Measurements from ENCODE around the gene KCNJ18.
"Not testable (repeated sequence)": the region's sequence is repeated elsewhere in the genome, so short reads cannot be mapped to it uniquely, and the experiment has no call there.

Gene KCNJ18

DNA sequence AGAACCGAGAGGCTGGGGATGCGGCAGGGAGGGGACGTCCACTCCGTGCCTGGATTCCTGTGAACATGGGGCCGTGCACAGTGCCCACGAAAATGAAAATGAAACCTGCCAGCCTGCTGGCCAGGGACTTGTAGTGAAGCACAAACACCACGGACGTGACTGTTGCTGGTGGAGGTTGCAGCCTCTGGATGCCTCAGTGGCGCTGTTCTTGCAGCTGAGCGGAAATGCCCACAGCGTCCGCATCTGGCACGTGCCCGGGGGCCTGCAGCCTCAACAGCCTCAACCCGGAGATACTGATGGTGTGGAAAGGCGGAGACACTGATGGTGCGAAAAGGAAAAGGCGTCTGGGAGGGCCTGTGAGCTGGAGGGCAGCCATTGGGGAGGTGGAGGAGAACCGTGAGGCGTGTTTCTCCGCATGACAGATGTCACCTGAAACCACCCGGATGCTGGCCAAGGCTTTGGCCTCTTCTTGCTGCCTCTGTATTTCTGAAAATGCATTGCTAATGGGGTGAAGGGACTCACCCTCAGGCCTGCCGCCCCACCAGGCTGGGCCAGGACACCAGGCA, 44.8 kb downstream of the KCNJ18 start:
- DNase-seq: not testable (repeated sequence)

DNA sequence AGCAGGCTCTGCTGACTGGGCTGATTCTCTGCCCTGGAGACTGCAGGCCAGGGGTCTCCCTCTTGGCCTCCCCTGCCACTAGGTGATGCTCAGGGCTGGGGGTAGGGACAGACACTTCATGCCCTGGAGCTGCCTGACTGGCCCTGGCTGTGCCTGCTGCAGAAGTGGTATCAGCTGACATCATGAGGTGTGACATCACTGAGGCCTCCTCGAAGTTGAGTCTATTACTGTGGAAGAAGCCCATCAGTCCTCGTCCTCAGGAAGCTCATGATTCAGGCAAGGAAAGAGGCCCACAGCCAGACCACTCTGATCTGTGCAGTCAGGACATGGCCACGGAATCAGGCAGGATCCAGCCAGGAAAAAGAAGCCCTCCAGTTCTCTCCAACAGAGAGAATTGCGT, 45.9 kb downstream of the KCNJ18 start:
- DNase-seq: not testable (repeated sequence)

DNA sequence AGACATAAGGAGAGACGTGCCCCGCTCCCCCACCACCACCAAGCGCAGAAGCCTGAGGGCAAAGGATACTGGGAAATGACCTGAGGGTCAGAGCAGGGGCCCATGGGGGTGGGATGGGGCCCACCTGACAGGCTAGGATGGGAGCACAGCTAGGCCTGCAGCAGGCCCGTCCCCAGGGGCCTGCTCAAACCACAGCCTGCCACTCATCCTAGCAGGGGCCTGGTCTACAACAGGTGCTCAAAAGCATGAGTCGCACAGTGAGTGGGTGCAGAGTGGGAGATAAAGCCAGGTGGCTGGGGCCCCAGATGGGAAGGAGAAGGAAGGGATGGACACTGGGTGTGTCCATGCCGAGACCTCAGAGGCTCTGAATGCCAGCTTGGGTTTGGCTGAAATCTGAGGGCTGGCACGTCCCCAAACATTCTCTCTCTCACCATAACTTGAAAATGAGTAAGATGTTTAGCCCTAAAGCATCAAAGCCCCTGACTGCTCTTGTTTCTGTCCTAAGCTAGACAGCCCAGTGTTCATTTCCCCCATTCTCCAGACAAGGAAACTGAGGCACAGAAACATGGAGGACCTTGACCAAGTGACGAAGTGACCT, 46.7 kb downstream of the KCNJ18 start:
- DNase-seq: not testable (repeated sequence)

DNA sequence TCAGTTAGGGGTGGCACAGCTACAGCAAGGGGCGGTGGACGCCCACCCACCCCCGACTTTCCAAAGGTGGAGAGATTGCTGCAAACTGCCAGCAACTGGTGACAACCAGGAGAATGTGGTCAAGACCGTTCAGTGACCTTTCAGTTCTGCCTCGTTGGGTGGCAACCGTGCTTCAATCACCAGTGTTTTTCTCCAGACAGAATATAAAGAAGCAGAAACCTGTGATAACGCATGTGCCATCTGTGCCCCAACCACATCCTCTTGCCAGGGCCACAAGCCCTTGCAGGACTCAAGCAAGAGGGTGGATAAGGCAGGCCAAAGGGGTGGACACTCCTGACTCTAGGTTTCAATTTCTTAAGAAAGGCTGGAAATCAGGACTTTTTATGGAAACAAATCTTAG, 47.2 kb downstream of the KCNJ18 start:
- not testable (repeated sequence) for DNase-seq

DNA sequence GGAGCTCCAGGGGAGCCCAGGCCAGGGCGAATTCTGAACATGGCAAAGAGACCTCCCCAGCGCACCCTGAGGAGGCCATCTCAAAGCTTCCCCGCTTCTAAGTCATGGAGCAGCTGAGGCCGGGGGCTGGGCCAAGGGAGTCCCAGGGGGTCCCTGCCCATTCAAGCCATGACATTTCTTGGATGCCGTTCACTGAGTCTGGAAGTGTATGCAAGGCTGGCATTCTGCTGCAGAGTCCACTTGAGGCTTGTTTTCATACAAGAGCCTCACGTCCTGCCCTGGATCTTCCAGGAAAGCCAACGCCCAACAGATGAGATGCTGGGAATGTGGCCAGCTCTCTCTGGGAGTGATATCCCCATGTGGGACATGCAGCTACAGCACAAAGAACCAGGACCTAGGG, 48.5 kb downstream of the KCNJ18 start:
- not testable (repeated sequence) for DNase-seq

DNA sequence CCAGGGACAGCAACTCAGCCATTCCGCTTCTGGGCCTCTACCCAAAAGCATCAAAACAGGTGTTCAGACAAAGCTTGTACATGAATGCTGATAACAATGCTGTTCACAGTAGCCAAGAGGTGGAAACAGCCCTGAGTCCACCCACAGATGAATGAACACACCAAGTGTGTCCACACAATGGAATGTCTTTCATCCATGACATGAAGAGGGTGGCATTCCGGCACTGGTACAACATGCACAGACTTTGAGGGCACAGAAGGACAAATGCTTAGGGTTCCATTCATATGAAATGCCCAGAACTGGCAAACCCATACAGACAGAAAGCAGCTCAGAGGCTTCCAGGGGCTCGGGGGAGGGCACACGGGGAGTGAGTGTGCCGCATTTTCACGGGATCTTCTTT, 49.2 kb downstream of the KCNJ18 start:
- not testable (repeated sequence) for DNase-seq

DNA sequence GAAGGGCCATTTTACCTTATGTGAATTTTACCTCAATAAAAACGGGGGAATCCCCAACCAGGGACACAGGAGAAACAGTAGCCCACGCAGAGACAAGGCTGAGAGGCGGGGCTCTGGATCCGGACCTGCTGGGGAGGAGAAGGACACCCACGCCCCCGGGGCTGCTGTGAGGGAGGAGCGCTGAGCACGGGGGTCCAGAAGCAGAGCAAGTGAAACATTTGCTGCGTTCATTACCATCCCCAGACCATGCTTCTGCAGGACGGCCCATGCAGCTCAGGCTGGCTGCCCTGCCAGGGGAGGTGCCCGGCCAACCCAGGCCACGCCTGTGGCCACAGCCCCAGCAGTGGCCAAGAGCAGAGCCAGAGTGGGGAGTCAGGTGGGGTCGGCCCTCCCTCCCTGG, 50.0 kb downstream of the KCNJ18 start:
- no peak for DNase-seq

DNA sequence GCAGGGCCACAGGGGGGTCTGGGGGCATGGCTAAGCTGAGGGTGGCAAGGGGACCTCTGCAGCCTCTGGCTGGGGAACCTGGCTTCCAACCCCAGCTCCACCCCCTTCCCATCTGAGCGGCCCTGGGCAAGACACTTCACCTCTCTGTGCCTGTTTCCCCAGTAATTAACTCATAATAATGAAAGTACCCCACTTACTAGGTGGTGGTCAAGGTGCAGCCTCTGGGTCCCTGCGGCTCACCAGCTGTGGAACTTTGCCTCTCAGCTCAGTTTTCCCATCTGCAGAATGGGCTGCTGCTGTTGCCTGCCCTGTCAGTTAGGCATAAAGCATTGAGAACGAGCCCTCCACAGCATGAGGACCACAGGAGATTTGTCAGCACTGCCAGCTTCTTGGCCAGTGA, 51.8 kb downstream of the KCNJ18 start:
- not testable (repeated sequence) for DNase-seq

DNA sequence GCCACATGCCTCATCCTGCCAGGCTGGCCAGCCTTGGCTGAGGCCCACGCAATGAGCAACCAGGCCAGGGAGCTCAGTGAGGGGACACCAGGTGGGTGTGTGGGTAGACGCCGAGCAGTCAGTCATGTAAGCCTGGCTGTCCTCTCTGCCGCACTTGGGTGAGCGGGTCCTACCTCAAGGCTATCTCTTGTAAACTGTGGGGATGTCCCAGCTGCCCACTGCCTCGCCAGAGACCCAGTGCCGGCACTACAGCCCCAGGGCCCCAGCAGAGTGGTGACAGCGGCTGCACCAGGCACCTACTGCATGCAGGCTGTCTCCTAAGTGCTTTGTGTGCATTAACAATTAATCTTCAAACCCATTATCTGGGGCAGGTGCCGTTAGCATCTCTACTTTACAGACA, 52.3 kb downstream of the KCNJ18 start:
- not testable (repeated sequence) for DNase-seq

DNA sequence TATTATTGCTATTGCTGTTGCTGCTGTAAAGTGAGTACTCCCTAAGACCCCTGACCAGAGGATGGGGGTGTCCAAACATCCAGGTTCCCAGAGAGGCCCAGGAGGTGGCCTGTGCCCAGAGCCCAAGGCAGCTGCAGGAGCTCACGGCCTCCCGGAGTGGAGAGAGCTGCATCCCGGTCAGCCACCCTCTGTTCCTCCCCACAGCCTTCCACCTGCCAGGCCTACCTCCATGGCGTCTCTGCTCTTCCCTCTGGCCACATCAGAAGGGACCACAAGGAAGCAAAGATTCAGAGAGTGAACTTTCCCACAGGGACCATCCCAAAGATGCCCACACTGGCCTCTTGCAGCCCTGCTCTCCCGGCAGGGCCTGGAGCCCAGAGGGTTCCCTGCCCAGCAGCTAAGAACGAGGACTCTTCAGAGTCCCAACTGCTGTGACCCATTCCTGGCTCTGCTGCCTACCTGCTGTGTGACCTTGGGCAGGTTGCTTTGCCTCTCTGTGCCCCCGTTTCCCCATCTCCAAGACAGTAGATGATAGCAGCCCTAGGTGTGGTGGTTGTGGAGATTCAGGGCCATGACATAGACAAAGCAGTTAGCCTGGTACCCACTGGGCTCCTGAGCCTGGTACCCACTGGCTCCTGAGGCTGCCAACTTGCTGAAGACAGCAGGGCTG, 53.2 kb downstream of the KCNJ18 start:
- DNase-seq: not testable (repeated sequence)

DNA sequence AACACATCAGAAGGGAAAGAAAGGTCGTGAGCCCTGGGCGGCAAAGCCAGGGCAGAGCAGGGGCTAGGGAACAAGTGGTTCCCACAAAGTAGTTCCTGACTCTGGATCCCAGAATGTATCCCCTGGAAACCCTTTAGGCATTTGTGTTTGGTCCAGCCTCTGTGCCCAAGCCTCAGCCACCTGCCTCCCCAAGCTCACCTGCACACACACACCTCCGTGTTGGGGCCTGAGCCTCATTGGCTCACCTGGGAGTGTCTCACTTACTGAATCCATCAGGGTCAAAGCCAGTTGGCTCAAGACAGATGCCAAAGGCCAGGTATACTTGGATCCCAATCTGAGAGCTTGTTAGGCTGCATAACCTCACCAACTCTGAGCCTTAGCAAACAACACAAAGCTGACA, 54.1 kb downstream of the KCNJ18 start:
- DNase-seq: not testable (repeated sequence)

DNA sequence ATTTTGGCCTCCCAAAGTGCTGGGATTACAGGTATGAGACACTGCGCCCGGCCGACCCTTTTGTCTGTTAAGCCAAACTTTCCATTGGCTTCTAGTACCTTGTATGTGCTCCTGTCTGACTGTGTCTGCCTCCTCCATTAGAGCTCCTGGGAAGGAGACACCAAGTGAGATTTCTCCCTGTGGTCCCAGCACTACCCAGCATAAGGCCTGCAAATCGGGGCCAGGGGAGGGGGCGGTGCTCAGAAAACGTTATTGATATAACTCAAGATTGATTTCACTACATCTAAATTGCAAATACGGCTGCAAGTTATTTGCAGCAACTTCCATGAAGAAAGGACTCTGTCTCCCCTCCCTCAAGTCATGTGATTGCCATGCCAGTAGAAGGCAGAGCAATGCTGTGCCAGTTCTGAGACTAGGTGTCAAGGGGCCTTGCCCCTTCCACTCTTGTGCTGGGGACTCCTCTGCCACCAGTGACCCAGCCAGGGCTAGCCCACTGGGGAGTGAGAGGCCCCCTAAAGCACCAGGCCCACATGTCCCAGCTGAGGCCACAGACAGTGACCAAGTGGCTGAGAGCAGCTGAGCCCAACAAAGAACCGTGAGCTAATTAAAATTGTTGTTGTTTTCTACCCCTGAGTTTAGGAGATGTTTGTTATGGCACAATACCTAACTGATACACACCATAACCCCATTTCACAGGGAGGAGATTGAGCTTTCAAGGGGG, 55.0 kb downstream of the KCNJ18 start:
- DNase-seq: not testable (repeated sequence)

DNA sequence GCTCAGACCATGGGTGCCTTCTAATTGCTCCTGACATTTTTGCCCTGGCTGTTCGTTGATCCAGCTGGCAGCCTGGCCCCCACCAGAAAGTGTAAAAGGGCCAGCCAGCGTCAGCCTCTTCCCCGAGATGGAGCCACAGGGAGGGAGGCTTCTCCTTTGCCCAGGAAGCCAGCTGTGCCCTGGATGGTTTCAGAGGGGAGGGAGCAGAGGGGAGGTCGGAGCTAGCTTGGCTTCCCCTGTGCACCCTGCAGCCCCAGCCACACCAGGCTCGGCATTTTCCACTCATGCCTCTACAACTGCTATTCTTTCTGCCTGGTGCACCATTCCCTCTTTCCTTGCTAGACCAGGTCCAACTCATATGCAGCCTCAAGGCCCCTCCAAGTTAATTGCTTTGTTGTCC, 56.4 kb downstream of the KCNJ18 start:
- not testable (repeated sequence) for DNase-seq

DNA sequence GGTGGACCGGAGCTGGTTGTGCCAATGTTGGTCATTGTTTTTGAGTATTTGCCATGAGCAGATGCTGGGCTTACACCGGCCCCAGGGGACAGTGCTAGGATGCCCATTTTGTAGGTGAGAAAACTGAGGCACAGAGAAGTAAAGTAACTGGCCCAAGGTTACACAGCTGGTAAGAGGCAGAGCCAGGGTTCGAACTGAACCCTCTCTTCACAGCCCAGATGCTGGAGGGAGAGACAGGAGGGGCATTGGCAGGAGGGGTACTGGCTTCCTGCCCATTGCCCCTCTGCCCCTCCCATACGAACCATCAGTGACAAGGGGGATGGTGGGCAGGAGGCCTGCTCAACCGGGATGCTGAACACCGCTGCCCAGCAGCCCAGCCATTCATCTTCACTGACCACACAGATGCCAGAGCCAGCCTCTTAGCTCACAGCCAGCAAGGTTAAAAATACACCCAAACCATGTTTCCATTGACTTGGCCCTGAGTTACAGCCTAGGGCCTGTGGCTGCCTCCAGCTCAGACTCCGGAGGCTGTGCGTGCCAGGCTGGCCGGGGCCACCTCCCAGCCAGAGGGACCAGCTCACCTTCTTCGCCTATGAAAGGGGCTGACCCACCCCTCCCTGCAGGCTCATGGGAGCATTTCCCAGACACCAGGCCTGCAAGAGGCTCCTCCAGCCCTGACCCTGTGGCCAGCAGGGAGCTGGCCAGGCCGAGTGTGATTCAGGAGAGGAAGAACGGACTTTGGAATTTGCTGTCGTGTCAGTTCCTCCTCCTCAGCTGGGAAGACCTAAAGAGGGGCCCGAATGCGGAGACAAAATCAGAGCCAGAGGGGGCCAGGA, 57.6 kb downstream of the KCNJ18 start:
- not testable (repeated sequence) for DNase-seq

DNA sequence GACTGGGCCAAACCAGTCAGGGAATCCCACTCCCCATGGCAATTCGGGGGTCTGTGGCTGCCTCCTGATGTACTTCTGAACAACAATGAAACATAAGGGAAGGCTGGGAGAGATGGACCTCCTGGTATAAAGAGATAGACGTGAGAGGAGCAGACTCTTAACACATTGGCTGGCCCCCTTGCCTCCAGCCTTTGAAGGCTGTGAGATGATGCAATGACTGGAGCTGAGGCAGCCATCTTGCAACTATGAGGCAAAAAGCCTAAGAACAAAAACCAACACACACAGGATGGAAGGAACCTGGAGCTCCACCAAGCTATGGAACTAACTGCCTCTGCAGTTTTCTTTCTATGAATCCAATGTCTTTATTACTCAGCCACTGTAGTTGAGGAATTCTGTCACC, 58.8 kb downstream of the KCNJ18 start:
- DNase-seq: not testable (repeated sequence)

All from NCI-H1694 (cell line).